WTC11 (cell line): ENCODE measurements around the gene IFNE. TPM values are rescaled to one million over a fixed set of nuclear protein-coding genes. Genes with fewer than 3 reads are reported as not detected.
"Not testable (repeated sequence)": the region's sequence is repeated elsewhere in the genome, so short reads cannot be mapped to it uniquely, and the experiment has no call there.

Source experiments
- ATAC-seq: fragments of 200-7000 bp; cut with Tn5 transposase; 2 replicates; pipeline ENCODE4 v1.10.0; 2021; ENCODE audit warnings: mild to moderate bottlenecking, moderate library complexity
- CTCF ChIA-PET: fragments of 300-600 bp; sonication (Branson Sonifier 250); formaldehyde crosslinking; loops from one replicate; lab custom pipeline; 2021; ENCODE audit warnings: antibody characterized with exemption; lab: Charles Lee
- POLR2A ChIA-PET: fragments of 350-600 bp; sonication (Branson Sonifier 250); formaldehyde crosslinking; loops from one replicate; lab custom pipeline; 2021; ENCODE audit warnings: antibody characterized with exemption; lab: Charles Lee
- DNase-seq: peaks from one replicate; pipeline ENCODE4 v3.0.0; 2021; ENCODE audit warnings: low spot score
- H3K27ac Mint-ChIP-seq: 2 replicates; pipeline ENCODE4 v1.8.0; 2021; ENCODE audit warnings: mixed read lengths
- H3K27me3 Mint-ChIP-seq: 2 replicates; pipeline ENCODE4 v1.8.0; 2021; ENCODE audit warnings: low read depth, mild to moderate bottlenecking, moderate library complexity, mixed read lengths
- H3K36me3 Mint-ChIP-seq: 2 replicates; pipeline ENCODE4 v1.8.0; 2021; ENCODE audit warnings: mixed read lengths
- H3K4me1 Mint-ChIP-seq: 2 replicates; pipeline ENCODE4 v1.8.0; 2022; ENCODE audit warnings: mixed read lengths
- H3K4me3 Mint-ChIP-seq: 2 replicates; pipeline ENCODE4 v1.8.0; 2021; ENCODE audit warnings: mild to moderate bottlenecking, moderate library complexity, mixed read lengths
- H3K9me3 Mint-ChIP-seq: 2 replicates; pipeline ENCODE4 v1.8.0; 2021; ENCODE audit warnings: mixed read lengths
- AFF4 ChIP-seq: sonication (generic); formaldehyde crosslinking; IDR thresholded peaks from 2 replicates; pipeline ENCODE4 v1.8.1; 2023; ENCODE audit warnings: mild to moderate bottlenecking, missing genetic modification reagents, borderline replicate concordance
- CREB1 ChIP-seq: sonication (generic); formaldehyde crosslinking; IDR thresholded peaks from 2 replicates; pipeline ENCODE4 v1.8.0; 2023; ENCODE audit warnings: mild to moderate bottlenecking, missing genetic modification reagents
- FOXJ3 ChIP-seq: sonication (generic); formaldehyde crosslinking; IDR thresholded peaks from 2 replicates; pipeline ENCODE4 v1.9.0; 2021; ENCODE audit warnings: missing genetic modification reagents, mild to moderate bottlenecking, borderline replicate concordance
- GABPB1 ChIP-seq: sonication (generic); formaldehyde crosslinking; IDR thresholded peaks from 2 replicates; pipeline ENCODE4 v1.8.1; 2023; ENCODE audit warnings: mild to moderate bottlenecking, missing genetic modification reagents
- GTF2I ChIP-seq: fragments of 250-450 bp; sonication (Bioruptor Pico); conservative IDR thresholded peaks from 2 replicates; pipeline ENCODE4 v1.4.0; 2021; ENCODE audit warnings: mild to moderate bottlenecking
- HMGXB4 ChIP-seq: sonication (generic); formaldehyde crosslinking; IDR thresholded peaks from 2 replicates; pipeline ENCODE4 v1.8.1; 2023; ENCODE audit warnings: mild to moderate bottlenecking, moderate library complexity, missing genetic modification reagents
- JAZF1 ChIP-seq: fragments of 250-450 bp; sonication (Bioruptor Pico); IDR thresholded peaks from 2 replicates; pipeline ENCODE4 v1.9.0; 2021; ENCODE audit warnings: moderate library complexity, mild to moderate bottlenecking, inconsistent platforms
- MYBL2 ChIP-seq: sonication (generic); formaldehyde crosslinking; IDR thresholded peaks from 2 replicates; pipeline ENCODE4 v1.8.1; 2023; ENCODE audit warnings: mild to moderate bottlenecking, moderate library complexity, missing genetic modification reagents
- NFATC4 ChIP-seq: fragments of 250-450 bp; sonication (Bioruptor Pico); IDR thresholded peaks from 2 replicates; pipeline ENCODE4 v1.9.0; 2021; ENCODE audit warnings: mild to moderate bottlenecking
- NFE2L1 ChIP-seq: sonication (generic); formaldehyde crosslinking; IDR thresholded peaks from 2 replicates; pipeline ENCODE4 v1.8.1; 2023; ENCODE audit warnings: missing genetic modification reagents
- PRRX2 ChIP-seq: fragments of 250-450 bp; sonication (Bioruptor Pico); IDR thresholded peaks from 2 replicates; pipeline ENCODE4 v1.8.0; 2021; ENCODE audit warnings: mild to moderate bottlenecking
- TEAD4 ChIP-seq: sonication (generic); formaldehyde crosslinking; IDR thresholded peaks from 2 replicates; pipeline ENCODE4 v1.8.0; 2022; ENCODE audit warnings: mild to moderate bottlenecking, missing genetic modification reagents
- ZNF121 ChIP-seq: sonication (generic); formaldehyde crosslinking; IDR thresholded peaks from 2 replicates; pipeline ENCODE4 v1.8.0; 2023; ENCODE audit warnings: missing genetic modification reagents
- ZNF317 ChIP-seq: sonication (generic); formaldehyde crosslinking; IDR thresholded peaks from 2 replicates; pipeline ENCODE4 v1.8.1; 2023; ENCODE audit warnings: low read depth, mild to moderate bottlenecking, moderate library complexity, missing genetic modification reagents, borderline replicate concordance
- ZNF396 ChIP-seq: fragments of 250-450 bp; sonication (Bioruptor Pico); IDR thresholded peaks from 2 replicates; pipeline ENCODE4 v1.8.0; 2021; ENCODE audit warnings: mild to moderate bottlenecking, moderate library complexity, borderline replicate concordance
- ZNF671 ChIP-seq: fragments of 250-450 bp; sonication (Bioruptor Pico); IDR thresholded peaks from 2 replicates; pipeline ENCODE4 v1.8.0; 2021; ENCODE audit warnings: mild to moderate bottlenecking
- total RNA-seq: library from RNA; stranded (reverse); gene quantifications from 3 replicates; pipeline ENCODE4 v1.2.3, GENCODE V29; 2021
- TF ChIP-seq, protein P1 (sequence below): sonication (generic); formaldehyde crosslinking; IDR thresholded peaks from 2 replicates; pipeline ENCODE4 v1.8.1; 2022; ENCODE audit warnings: mild to moderate bottlenecking, moderate library complexity, missing genetic modification reagents
- TF ChIP-seq, protein P2 (sequence below): sonication (generic); formaldehyde crosslinking; conservative IDR thresholded peaks from 2 replicates; pipeline ENCODE4 v1.8.1; 2023; ENCODE audit warnings: mild to moderate bottlenecking, low read depth, missing genetic modification reagents, moderate library complexity

IFNE gene
- total RNA-seq, 1 experiment from 2014 or later = 0.11 TPM

- TF ChIP-seq, protein P1, sequence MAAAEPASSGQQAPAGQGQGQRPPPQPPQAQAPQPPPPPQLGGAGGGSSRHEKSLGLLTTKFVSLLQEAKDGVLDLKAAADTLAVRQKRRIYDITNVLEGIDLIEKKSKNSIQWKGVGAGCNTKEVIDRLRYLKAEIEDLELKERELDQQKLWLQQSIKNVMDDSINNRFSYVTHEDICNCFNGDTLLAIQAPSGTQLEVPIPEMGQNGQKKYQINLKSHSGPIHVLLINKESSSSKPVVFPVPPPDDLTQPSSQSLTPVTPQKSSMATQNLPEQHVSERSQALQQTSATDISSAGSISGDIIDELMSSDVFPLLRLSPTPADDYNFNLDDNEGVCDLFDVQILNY (CRISPR knock-in tag) = no peak
- TF ChIP-seq ZNF396 (CRISPR knock-in tag) (no peak), NFE2L1 (CRISPR knock-in tag) (no peak), GABPB1 (CRISPR knock-in tag) (no peak), NFATC4 (no peak), GTF2I (CRISPR knock-in tag) (no peak), ZNF121 (CRISPR knock-in tag) (no peak), FOXJ3 (CRISPR knock-in tag) (no peak), HMGXB4 (CRISPR knock-in tag) (no peak), JAZF1 (no peak), ZNF671 (CRISPR knock-in tag) (no peak)
- TF ChIP-seq, protein P2, sequence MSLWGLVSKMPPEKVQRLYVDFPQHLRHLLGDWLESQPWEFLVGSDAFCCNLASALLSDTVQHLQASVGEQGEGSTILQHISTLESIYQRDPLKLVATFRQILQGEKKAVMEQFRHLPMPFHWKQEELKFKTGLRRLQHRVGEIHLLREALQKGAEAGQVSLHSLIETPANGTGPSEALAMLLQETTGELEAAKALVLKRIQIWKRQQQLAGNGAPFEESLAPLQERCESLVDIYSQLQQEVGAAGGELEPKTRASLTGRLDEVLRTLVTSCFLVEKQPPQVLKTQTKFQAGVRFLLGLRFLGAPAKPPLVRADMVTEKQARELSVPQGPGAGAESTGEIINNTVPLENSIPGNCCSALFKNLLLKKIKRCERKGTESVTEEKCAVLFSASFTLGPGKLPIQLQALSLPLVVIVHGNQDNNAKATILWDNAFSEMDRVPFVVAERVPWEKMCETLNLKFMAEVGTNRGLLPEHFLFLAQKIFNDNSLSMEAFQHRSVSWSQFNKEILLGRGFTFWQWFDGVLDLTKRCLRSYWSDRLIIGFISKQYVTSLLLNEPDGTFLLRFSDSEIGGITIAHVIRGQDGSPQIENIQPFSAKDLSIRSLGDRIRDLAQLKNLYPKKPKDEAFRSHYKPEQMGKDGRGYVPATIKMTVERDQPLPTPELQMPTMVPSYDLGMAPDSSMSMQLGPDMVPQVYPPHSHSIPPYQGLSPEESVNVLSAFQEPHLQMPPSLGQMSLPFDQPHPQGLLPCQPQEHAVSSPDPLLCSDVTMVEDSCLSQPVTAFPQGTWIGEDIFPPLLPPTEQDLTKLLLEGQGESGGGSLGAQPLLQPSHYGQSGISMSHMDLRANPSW = no peak
Observed at GRCh38 chr9:21450733-21451394, 31.2 kb downstream of the IFNE start (continued).

GRCh38 chr9:21449312-21449711 lies 32.8 kb downstream of the IFNE start:
- CTCF ChIA-PET, DNase-seq, H3K4me3 Mint-ChIP-seq, H3K36me3 Mint-ChIP-seq, ATAC-seq, POLR2A ChIA-PET, H3K27ac Mint-ChIP-seq, H3K27me3 Mint-ChIP-seq, H3K9me3 Mint-ChIP-seq: not testable (repeated sequence)
- peaks cover 15% of the 10 kb centered on the region for H3K4me1 Mint-ChIP-seq

GRCh38 chr9:21443849-21444625 lies 38.1 kb downstream of the IFNE start:
- no peak for ATAC-seq
- CTCF ChIA-PET = interaction anchor here (0.7 to 5.6 kb wide), 3 partner anchors 9 to 373 kb away, joined by 3 to 28 read pairs (median 3); no protein-coding TSS in a partner anchor
- POLR2A ChIA-PET = no interaction called here
- TF ChIP-seq GABPB1 (CRISPR knock-in tag) (no peak), HMGXB4 (CRISPR knock-in tag) (no peak), PRRX2 (no peak), NFE2L1 (CRISPR knock-in tag) (no peak), TEAD4 (CRISPR knock-in tag) (no peak), MYBL2 (CRISPR knock-in tag) (no peak), ZNF317 (CRISPR knock-in tag) (no peak), NFATC4 (no peak), CREB1 (CRISPR knock-in tag) (no peak), AFF4 (CRISPR knock-in tag) (no peak)

More at GRCh38 chr9:21443849-21444625, 38.1 kb downstream of the IFNE start:
- Mint-ChIP-seq H3K4me1 (0 out of 2 replicates have a peak, but pooled peaks cover 3% of the 10 kb centered on the region), H3K4me3 (no peak overlapping the region), H3K27me3 (no peaks in the 10 kb centered on the region; the same call in 1 of the 2 replicates), H3K36me3 (no peaks in the 10 kb centered on the region), H3K9me3 (peaks cover 8% of the 10 kb centered on the region), H3K27ac (no peak overlapping the region)
- DNase-seq = no peak
